HL-60 (cell line): Measurements from ENCODE around the gene DBF4.

Experiments
- CTCF ChIP-seq: IDR thresholded peaks from one replicate; pipeline ENCODE4 v1.5.1; 2011; ENCODE audit warnings: low read length, control low read depth, inconsistent platforms; ENCODE audit not compliant: insufficient read depth
- POLR2AphosphoS5 ChIP-seq: IDR thresholded peaks from 2 replicates; pipeline ENCODE4 v1.6.1; 2012; ENCODE audit warnings: low read depth
- REST ChIP-seq: IDR thresholded peaks from 2 replicates; pipeline ENCODE4 v1.6.1; 2012; ENCODE audit warnings: low read depth; ENCODE audit not compliant: insufficient replicate concordance
- SPI1 ChIP-seq: IDR thresholded peaks from 2 replicates; pipeline ENCODE4 v1.6.1; 2012; ENCODE audit warnings: low read depth, mild to moderate bottlenecking, borderline replicate concordance

GRCh38 chr7:87886875-87887274, 10.6 kb downstream of the DBF4 start:
- TF ChIP-seq CTCF: no peak
- no peak for TF ChIP-seq REST
- TF ChIP-seq POLR2AphosphoS5: no peak
- TF ChIP-seq SPI1: no peak
